Naive B cell (primary cell): Measurements from ENCODE around the gene LZTS3. TPM values are rescaled to one million over a fixed set of nuclear protein-coding genes. Genes with fewer than 3 reads are reported as not detected.
"Not testable (repeated sequence)": the region's sequence is repeated elsewhere in the genome, so short reads cannot be mapped to it uniquely, and the experiment has no call there.

Experiments used
- ATAC-seq, 2 donors: fragments of 150-1000 bp; cut with Tn5 transposase; 2 replicates each; pipeline ENCODE4 v1.10.0; 2021; ENCODE audit warnings: low read depth in 2 of 2, mild to moderate bottlenecking in 2 of 2, moderate library complexity in 2 of 2
- DNase-seq: peaks from one replicate; pipeline ENCODE4 v3.0.0; 2022
- H3K27ac Mint-ChIP-seq, 6 donors: one replicate each; pipeline ENCODE4 v1.8.0; 2020 to 2022; ENCODE audit warnings: mild to moderate bottlenecking in 6 of 6, mixed read lengths in 6 of 6, moderate library complexity in 5 of 6, inconsistent platforms in 2 of 6
- H3K27me3 Mint-ChIP-seq, 3 donors: one replicate each; pipeline ENCODE4 v1.8.0; 2021 to 2022; ENCODE audit warnings: mixed read lengths in 3 of 3, mild to moderate bottlenecking in 1 of 3
- H3K36me3 Mint-ChIP-seq, 2 donors: one replicate each; pipeline ENCODE4 v1.8.0; 2020 to 2022; ENCODE audit warnings: mixed read lengths in 2 of 2, inconsistent platforms in 1 of 2, mild to moderate bottlenecking in 1 of 2
- H3K4me1 Mint-ChIP-seq, 3 donors: one replicate each; pipeline ENCODE4 v1.8.0; 2020 to 2022; ENCODE audit warnings: mixed read lengths in 3 of 3, inconsistent platforms in 1 of 3, mild to moderate bottlenecking in 1 of 3, moderate library complexity in 1 of 3
- H3K4me3 Mint-ChIP-seq, 8 donors: one replicate each; pipeline ENCODE4 v1.8.0; 2020 to 2022; ENCODE audit warnings: mild to moderate bottlenecking in 8 of 8, mixed read lengths in 8 of 8, moderate library complexity in 8 of 8, inconsistent platforms in 2 of 8
- H3K9me3 Mint-ChIP-seq, 7 donors: one replicate each; pipeline ENCODE4 v1.8.0; 2020 to 2022; ENCODE audit warnings: mixed read lengths in 7 of 7, mild to moderate bottlenecking in 5 of 7, inconsistent platforms in 2 of 7, moderate library complexity in 1 of 7
- polyA plus RNA-seq, 6 donors: library from polyadenylated mRNA; unstranded; fragments of 300-500 nt; fragmentation: Illumina TruSeq; gene quantifications; one replicate each; pipeline ENCODE4 v1.2.3, GENCODE V29; 2021; ENCODE audit warnings: low read depth in 6 of 6

Gene LZTS3
- polyA plus RNA-seq: 1 to 10 TPM in 2 of 6 donors, under 1 TPM in 4; 0.19 to 1.4 (median 0.56) TPM

DNA sequence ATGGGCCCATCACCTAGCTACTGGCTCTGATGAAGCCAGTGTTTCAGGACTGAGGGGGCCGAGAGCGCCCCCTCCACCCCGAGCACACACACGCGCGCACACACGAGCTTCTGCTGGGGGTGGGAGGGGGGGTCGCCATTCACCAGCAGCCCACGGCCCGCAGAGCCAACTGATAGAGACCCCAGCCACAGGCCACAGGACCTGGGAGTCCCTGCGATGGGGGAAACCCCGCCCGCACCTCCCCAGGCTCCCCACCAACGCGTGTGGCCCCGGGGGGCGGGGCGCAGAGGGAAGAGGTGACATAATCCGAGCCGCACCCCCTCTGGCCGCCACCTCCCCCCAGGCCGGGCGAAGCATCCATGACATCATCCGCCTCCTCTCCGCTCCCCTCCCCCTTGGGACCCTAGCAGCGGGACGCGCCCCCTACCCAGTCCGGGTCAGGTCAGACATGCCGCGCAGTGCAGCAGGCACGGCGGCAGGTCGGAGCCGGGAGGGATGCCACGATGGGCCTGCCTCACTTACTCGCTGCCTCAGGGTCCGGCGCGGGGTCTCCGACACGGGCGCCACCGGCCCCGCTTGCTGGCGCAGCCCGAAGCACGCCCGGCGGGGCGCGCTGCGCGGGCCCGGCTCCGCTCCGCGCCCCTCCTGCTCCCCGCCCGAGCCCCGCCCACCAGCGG lies at the start of gene LZTS3:
LZTS3 (minus strand) TSS at position 617 of the 677 bp plus-strand sequence. CDS start 6,386 bp downstream, outside the sequence.
- no peaks in the 10 kb centered on the region for H3K36me3 Mint-ChIP-seq
- peaks cover 33 to 58% (median 48%) of the 10 kb centered on the region in 3 donors for H3K27me3 Mint-ChIP-seq
- peak; percentile 85 for DNase-seq
- ATAC-seq: peak; percentile 83 to 84
- H3K27ac Mint-ChIP-seq: peak within 1 kb of the TSS in 5 of 6 donors; percentile 65 to 97 (median 74)
- H3K9me3 Mint-ChIP-seq: no peaks in the 10 kb centered on the region
- H3K4me1 Mint-ChIP-seq: peaks cover 12 to 27% (median 18%) of the 10 kb centered on the region in 3 donors
- peak within 1 kb of the TSS; percentile 81 to 94 (median 86) for H3K4me3 Mint-ChIP-seq

DNA sequence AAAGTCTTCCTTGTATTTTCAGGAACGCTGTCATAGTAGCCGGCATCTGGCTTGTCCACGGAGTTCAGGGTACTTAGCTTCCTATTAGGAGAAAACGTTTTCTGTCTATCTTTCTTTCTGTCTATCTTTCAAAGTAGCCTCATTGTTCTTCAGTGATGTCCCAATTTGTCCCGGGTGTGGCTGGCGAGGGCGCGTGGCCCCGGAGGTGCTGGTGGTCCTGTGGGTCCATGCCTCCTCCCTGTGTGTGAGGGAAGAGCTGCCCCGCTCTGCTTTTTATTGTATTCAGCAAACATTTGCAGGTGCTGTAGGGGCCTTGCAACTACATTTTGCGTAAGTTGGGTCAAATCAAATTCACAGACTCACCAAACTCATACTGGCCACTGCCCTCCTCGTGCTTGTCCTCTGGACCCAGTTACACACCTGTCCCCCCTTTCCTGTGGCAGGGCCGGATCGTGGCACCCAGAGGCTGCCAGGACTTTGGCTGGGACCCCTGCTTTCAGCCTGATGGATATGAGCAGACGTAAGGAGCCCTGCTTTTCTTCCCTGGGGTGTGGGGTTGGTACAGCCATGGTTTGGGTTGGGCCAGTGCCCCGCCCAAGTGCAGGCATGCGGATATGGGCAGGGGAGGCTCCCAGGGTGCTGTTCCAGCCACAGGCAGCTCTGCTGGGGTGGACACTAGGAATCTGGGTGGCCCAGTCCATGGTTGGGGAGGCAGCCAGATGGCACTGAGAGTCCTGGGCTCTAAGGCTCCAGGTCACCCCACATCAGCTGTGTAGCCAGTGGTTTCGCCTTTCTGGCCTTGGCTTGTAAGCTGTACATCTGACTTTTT lies 48.3 kb upstream of the LZTS3 start:
- Mint-ChIP-seq H3K4me1 (peaks cover 15 to 28% (median 25%) of the 10 kb centered on the region in 3 donors), H3K27ac (peak overlapping the region in 3 of 6 donors; percentile 24 to 81 (median 34)), H3K4me3 (no peak overlapping the region), H3K36me3 (peaks cover 0 to 10% of the 10 kb centered on the region in 2 donors), H3K9me3 (no peaks in the 10 kb centered on the region), H3K27me3 (no peaks in the 10 kb centered on the region)
- DNase-seq: no peak
- no peak for ATAC-seq

DNA sequence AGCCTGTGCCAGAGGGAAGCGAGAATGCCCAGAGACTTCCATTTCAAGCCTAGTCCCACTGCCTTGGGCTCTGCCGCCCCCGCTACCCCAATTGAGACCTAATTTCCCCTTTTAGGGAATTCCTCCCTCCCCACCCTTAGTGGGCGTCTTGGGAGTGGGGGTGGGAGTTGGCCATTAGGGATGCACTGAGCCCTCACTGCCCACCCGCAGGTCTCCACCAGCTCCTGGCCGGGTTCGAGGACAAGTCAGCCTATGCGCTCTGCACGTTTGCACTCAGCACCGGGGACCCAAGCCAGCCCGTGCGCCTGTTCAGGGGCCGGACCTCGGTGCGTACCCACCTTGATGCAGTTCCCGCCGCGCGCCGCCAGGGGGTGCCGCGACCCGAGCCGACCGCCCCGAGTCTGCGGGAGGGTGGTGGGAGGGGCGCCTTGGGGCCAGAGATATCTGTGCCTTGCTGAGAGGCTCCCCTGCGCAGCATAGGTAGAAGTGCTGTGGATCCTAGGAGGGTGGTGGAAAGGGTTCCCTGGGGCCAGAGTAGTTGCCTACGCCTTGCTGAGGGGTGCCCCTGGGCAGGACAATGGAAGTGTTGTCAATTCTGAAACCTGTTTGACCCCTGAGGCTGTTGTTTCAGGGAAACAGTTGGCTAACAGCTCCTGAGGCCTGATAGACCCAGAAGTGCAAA lies 45.1 kb upstream of the LZTS3 start:
- peaks cover 12 to 25% (median 24%) of the 10 kb centered on the region in 3 donors for H3K4me1 Mint-ChIP-seq
- DNase-seq (peak; percentile 75), ATAC-seq (peak; percentile 37 to 50)
- peaks cover 7 to 13% of the 10 kb centered on the region in 2 donors for H3K36me3 Mint-ChIP-seq
- peak overlapping the region in 1 of 6 donors; percentile 65 for H3K27ac Mint-ChIP-seq
- H3K9me3 Mint-ChIP-seq: no peaks in the 10 kb centered on the region
- no peaks in the 10 kb centered on the region for H3K27me3 Mint-ChIP-seq
- H3K4me3 Mint-ChIP-seq: no peak overlapping the region

DNA sequence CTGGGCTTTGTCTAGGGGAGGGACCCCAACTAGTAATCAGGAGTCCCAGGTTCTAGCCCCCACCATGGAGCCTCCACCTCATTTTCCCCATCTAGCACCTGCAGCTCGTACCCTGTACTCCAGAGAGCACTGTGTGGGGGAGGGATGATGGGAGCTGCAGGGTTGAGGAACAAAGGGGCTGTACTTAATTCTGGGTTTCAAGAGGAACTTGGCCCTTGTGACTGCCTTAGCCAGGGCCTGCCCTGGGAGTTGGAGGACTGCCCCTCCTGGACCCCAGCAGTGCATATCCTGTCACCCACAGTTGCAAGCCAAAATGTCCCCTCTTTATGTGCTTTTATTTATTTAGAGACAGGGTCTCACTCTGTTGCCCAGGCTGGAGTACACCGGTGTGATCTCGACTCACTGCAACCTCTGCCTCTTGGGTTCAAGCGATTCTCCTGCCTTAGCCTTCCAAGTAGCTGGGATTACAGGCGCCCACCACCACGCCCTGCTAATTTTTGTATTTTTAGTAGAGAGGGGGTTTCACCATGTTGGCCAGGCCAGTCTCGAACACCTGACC lies 42.1 kb upstream of the LZTS3 start:
- not testable (repeated sequence) for H3K27me3 Mint-ChIP-seq, ATAC-seq, DNase-seq, H3K4me3 Mint-ChIP-seq, H3K36me3 Mint-ChIP-seq, H3K27ac Mint-ChIP-seq, H3K9me3 Mint-ChIP-seq
- H3K4me1 Mint-ChIP-seq: peaks cover 8 to 20% (median 11%) of the 10 kb centered on the region in 3 donors

DNA sequence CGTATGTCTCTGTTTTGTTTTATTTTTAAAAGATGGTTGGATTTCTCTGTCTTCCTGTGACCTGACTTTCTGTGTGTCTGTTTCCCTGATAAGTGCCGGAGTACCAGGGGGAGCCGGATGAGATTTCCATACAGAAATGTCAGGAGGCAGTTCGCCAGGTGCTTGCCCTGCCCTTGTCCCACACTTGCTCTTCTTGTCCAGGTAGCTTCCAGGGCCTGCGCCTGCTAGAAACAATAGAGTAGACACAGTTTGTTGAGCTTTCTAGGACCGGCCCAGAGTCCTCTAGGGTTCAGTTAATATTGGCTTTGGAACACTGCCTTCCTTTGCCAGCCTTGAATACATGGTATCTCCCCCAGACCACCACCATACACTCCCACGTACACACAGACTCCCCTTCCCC lies 39.9 kb upstream of the LZTS3 start:
- Mint-ChIP-seq H3K36me3 (peaks cover 8 to 21% of the 10 kb centered on the region in 2 donors), H3K9me3 (no peaks in the 10 kb centered on the region), H3K27ac (peak overlapping the region in 1 of 6 donors; percentile 34), H3K27me3 (no peaks in the 10 kb centered on the region), H3K4me3 (peak overlapping the region in 1 of 8 donors; percentile 33), H3K4me1 (peaks cover 13 to 34% (median 30%) of the 10 kb centered on the region in 3 donors)
- ATAC-seq: no peak
- DNase-seq: no peak

DNA sequence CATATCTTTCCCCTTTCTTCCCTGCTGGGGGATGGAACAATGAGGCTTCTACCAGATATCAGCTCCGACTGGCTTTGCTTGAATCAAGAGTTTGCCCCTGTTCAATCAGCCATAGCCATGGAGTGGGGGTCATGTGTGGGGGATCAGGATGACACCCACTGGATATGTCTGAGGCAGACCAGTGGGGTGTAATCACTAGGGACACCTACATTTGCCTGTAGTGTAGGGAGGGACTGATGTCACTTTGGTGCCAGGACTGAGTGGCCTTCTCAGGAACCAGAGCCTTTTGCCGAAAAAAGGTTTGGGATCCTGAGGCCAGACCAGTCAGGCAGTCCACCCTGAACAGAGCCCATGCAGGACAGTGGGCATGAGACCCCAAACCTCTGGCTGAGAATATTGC lies 37.0 kb upstream of the LZTS3 start:
- H3K4me1 Mint-ChIP-seq: peaks cover 13 to 35% (median 30%) of the 10 kb centered on the region in 3 donors
- no peaks in the 10 kb centered on the region for H3K9me3 Mint-ChIP-seq
- peaks cover 8 to 21% of the 10 kb centered on the region in 2 donors for H3K36me3 Mint-ChIP-seq
- ATAC-seq (no peak), DNase-seq (no peak)
- H3K27ac Mint-ChIP-seq: peak overlapping the region in 3 of 6 donors; percentile 54 to 96 (median 77)
- H3K4me3 Mint-ChIP-seq: peak overlapping the region; percentile 86 to 100 (median 96)
- H3K27me3 Mint-ChIP-seq: no peaks in the 10 kb centered on the region

DNA sequence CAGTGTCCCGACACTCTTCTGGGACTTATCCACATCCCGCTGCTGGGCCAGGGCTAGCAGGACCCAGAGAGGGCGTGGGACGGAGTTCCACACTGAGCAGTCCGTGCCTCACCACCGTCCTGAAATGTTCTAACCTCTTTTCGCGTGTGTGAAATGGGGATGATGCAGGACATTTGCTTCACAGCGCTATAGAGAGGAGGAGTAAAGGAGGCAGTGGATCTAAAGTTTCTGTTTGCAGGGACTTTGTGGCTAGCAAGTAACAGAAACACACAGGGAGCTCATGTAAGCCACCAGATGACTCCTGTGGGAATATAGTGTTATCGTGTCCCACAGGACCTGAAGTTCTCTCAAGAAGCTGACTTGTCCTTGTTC lies 36.6 kb upstream of the LZTS3 start:
- DNase-seq (no peak), ATAC-seq (peak; percentile 11 to 14)
- Mint-ChIP-seq H3K4me1 (peaks cover 13 to 37% (median 30%) of the 10 kb centered on the region in 3 donors), H3K27me3 (no peaks in the 10 kb centered on the region), H3K27ac (peak overlapping the region in 5 of 6 donors; percentile 54 to 99 (median 96)), H3K9me3 (no peaks in the 10 kb centered on the region), H3K36me3 (peaks cover 8 to 21% of the 10 kb centered on the region in 2 donors), H3K4me3 (peak overlapping the region; percentile 86 to 100 (median 96))

DNA sequence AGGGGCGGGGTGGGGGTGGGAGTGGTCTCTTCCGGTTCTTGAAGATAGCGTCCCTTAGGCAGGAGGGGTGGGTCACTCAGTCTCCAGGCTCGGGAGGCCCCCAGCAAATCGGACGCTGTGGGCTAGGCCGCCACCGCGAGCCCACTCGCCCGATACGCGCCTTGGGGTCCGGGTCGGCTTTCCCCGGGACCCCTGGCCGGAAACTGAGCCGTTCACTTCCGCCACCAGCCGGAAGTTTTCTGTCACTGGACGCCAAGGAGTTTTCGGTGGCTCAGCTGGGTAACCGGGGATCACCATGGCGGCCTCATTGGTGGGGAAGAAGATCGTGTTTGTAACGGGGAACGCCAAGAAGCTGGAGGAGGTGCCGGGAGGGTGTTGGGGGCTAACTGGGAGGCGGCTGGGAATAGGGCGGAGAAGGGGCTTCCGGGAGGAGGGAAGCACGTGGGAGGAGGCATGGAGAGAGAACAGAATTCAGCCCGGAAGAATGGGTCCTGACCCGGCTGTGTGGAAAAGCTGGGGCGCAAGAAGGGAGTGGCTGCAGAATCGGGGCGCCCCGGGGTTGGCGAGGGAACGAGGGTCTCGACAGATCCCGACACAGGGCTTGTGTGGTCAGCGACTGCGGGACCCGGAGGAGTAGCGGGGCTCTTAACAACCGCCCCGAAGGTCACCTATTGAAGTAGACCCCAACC lies 36.1 kb upstream of the LZTS3 start, which contains the start of gene ITPA:
ITPA (plus strand) TSS at position 242 of the 689 bp plus-strand sequence; CDS start at position 296, 54 bp downstream.
- H3K36me3 Mint-ChIP-seq: peaks cover 8 to 21% of the 10 kb centered on the region in 2 donors
- H3K4me3 Mint-ChIP-seq: peak within 1 kb of the TSS; percentile 86 to 100 (median 96)
- DNase-seq (peak; percentile 62), ATAC-seq (peak; percentile 39 to 44)
- H3K27ac Mint-ChIP-seq: peak within 1 kb of the TSS; percentile 86 to 99 (median 96)
- peaks cover 17 to 43% (median 34%) of the 10 kb centered on the region in 3 donors for H3K4me1 Mint-ChIP-seq
- H3K27me3 Mint-ChIP-seq: no peaks in the 10 kb centered on the region
- H3K9me3 Mint-ChIP-seq: no peaks in the 10 kb centered on the region

DNA sequence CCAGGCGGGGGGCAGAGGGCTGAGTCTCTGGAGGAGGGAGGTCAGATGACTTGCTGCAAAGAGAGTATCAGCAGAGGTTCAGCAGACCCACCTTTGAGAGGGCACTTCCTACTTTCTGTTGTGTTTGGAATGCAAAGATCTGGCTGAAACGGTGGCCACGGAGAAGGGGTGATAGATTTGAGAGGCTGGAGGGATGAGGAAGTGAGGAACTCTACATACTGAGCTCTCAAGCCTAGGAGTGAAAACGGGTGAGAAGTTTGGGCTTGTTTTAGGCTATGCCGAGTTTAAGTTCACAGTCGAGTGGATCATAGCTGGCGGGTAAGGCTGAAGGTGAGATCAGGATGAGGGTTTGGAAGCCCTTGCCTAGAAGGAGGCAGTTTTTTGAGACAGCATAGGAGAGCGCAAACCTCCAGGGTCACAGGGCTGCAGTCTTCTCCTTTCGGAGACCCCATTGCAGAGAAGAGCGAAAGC lies 35.5 kb upstream of the LZTS3 start:
- H3K4me1 Mint-ChIP-seq: peaks cover 19 to 45% (median 40%) of the 10 kb centered on the region in 3 donors
- ATAC-seq: peak; percentile 15 to 31

DNA sequence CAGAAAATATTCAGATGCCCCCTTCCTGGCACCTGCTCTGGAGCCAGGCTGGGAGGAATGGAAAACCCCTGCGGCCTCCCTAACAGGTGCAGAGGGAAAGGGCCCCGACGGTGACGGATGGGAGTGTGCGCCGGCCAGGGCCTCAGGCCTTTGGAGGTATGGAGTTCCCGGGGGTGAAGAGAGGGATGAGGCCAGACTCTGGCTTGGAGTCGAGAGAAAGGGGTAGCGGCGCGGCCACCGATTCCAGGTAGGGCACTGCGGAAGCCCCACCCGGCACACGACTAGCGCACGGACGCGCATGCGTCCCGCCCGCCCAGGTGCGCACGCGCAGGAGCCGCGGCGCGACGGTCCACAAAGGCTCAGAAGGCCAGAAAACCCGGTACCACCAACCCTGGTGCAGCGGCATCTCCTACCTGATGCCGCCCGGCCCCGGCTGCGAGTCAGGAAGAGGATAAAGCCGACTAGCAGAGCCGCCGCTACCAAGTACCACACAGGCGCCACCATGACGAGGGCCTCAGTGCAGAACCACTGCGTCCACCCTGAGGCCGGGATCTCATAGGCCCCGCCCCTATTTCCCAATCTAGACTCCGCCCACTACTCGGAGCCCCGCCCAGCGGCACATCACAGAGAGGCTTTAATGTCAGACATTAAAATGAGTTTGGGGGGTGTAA lies 30.9 kb upstream of the LZTS3 start, which contains the start of gene DDRGK1:
DDRGK1 (minus strand) TSS at position 559 of the 671 bp plus-strand sequence; CDS start at position 504, 55 bp downstream.
- H3K4me3 Mint-ChIP-seq: peak within 1 kb of the TSS; percentile 92 to 98 (median 96)
- H3K27me3 Mint-ChIP-seq: no peaks in the 10 kb centered on the region
- DNase-seq (peak; percentile 89), ATAC-seq (peak; percentile 83 to 84)
- peaks cover 24 to 27% (median 25%) of the 10 kb centered on the region in 3 donors for H3K4me1 Mint-ChIP-seq
- peaks cover 0 to 16% of the 10 kb centered on the region in 2 donors for H3K36me3 Mint-ChIP-seq
- H3K27ac Mint-ChIP-seq: peak within 1 kb of the TSS; percentile 90 to 98 (median 94)
- no peaks in the 10 kb centered on the region for H3K9me3 Mint-ChIP-seq

More for the DNA sequence above, 35.5 kb upstream of the LZTS3 start:
- H3K36me3 Mint-ChIP-seq: peaks cover 5 to 18% of the 10 kb centered on the region in 2 donors
- H3K4me3 Mint-ChIP-seq: peak overlapping the region; percentile 86 to 100 (median 96)
- no peaks in the 10 kb centered on the region for H3K9me3 Mint-ChIP-seq
- DNase-seq: no peak
- no peaks in the 10 kb centered on the region for H3K27me3 Mint-ChIP-seq
- peak overlapping the region; percentile 56 to 98 (median 93) for H3K27ac Mint-ChIP-seq

DNA sequence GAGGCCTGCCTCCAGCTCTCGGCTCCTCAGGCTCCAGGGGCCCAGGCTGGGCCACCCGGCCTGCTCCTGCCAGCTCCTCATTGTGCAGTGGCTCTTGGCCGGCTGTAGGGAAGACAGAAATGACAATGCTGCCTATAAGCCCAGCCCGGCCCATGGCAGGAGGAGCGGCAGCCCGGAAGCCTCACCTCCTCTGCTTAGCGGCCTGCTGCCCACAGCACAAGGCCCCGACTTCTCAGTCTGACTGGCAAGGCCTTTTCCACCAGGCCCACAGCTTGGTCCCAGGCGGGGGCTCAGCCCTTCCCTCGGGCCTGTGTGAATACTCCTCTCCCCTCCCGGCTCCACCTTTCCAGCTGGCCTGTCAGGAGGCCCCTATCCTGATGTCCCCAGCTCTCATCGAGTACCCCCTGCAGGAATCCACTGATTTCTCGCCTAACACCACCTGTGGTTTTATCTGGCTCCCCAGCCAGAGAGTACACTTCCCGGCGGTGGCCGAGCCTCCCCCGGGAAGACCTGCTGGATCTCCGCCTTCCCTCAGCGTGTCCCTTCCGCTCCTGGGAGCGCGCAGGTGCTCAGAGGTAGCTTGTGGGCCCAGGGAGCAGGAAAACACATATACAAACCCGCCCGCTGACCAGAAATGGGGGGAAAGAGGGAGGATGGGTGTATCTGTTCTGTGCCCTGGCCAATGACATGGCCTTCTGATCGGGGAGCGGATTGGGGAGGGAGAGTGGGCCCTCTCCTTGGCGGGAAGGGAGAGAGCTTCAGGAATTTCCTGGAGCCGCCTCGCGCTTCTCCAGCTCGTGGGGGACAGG lies 30.2 kb upstream of the LZTS3 start:
- H3K4me1 Mint-ChIP-seq: peaks cover 18 to 22% (median 18%) of the 10 kb centered on the region in 3 donors
- no peaks in the 10 kb centered on the region for H3K27me3 Mint-ChIP-seq
- ATAC-seq (no peak), DNase-seq (no peak)
- no peaks in the 10 kb centered on the region for H3K9me3 Mint-ChIP-seq
- H3K36me3 Mint-ChIP-seq: peaks cover 5 to 9% of the 10 kb centered on the region in 2 donors
- peak overlapping the region; percentile 92 to 98 (median 96) for H3K4me3 Mint-ChIP-seq
- H3K27ac Mint-ChIP-seq: peak overlapping the region in 4 of 6 donors; percentile 91 to 98 (median 95)
